ENCODE results near the gene PRDM16. TPM values are rescaled to one million over a fixed set of nuclear protein-coding genes. Genes with fewer than 3 reads are reported as not detected.

Gene PRDM16
- total and polyA plus RNA-seq, 4 donors: 5.0 to 80.7 (median 41.5) TPM

- Histone ChIP-seq H3K36me3 (ENCODE audit: control insufficient read depth in 1 of 2, insufficient read depth in 2 of 2, low read length in 1 of 2) (no peaks in the 10 kb centered on the region), H3K4me3 (ENCODE audit: low read length in 2 of 2) (no peak overlapping the region), H3K27ac (ENCODE audit: low read depth in 1 of 2, low read length in 2 of 2) (no peak overlapping the region), H3K27me3 (ENCODE audit: control insufficient read depth in 1 of 2, insufficient read depth in 2 of 2, low read length in 1 of 2) (no peaks in the 10 kb centered on the region), H3K9me3 (ENCODE audit: control insufficient read depth, low read length) (no peaks in the 10 kb centered on the region), H3K4me1 (ENCODE audit: control insufficient read depth in 1 of 2, insufficient read depth in 2 of 2, low read length in 2 of 2) (peaks cover 0 to 2% of the 10 kb centered on the region in 2 donors)
- ATAC-seq (ENCODE audit: low FRiP score) (no peak), DNase-seq (no peak)
- WGBS, 2 donors: 85 to 91% methylated on average over 4 of the region's 4 CpGs
- intact Hi-C loops (cut with DNase I): no loop called here
Observed at GRCh38 chr1:3273447-3273846, 204.4 kb downstream of the PRDM16 start.

DNA sequence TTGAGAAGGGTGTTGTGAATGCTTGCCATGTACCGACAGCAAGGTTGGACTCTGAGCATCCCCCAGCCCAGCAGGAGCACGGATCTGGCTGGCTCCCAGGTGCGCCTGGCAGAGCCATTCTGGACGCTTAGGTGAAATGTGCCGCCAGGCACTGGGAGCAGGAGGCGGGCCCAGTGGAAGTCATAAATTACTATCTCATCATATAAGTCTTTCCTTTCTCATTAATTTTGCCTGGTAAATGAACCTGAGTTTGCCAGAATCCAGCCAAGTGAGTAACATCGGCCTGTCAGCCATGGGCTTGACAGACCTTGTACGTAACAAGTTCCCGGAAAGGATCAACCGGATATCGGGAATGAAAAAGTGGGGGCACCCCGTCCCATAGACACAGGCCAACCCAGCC, 206.0 kb downstream of the PRDM16 start:
- 69% methylated on average over 11 to 12 of the region's 12 CpGs for WGBS, 2 donors
- H3K9me3 ChIP-seq (ENCODE audit: control insufficient read depth, low read length): no peaks in the 10 kb centered on the region
- H3K36me3 ChIP-seq (ENCODE audit: control insufficient read depth in 1 of 2, insufficient read depth in 2 of 2, low read length in 1 of 2): no peaks in the 10 kb centered on the region
- H3K27me3 ChIP-seq (ENCODE audit: control insufficient read depth in 1 of 2, insufficient read depth in 2 of 2, low read length in 1 of 2): no peaks in the 10 kb centered on the region
- no peak for DNase-seq
- no peak overlapping the region for H3K4me3 ChIP-seq (ENCODE audit: low read length in 2 of 2)
- no peak for ATAC-seq (ENCODE audit: low FRiP score)
- H3K27ac ChIP-seq (ENCODE audit: low read depth in 1 of 2, low read length in 2 of 2): peak overlapping the region; percentile 87 to 93
- intact Hi-C loops (cut with DNase I): loop anchor here (5.0 kb wide), 4 partner anchors 37 to 198 kb away; no protein-coding TSS in a partner anchor
- H3K4me1 ChIP-seq (ENCODE audit: control insufficient read depth in 1 of 2, insufficient read depth in 2 of 2, low read length in 2 of 2): peaks cover 0 to 2% of the 10 kb centered on the region in 2 donors

DNA sequence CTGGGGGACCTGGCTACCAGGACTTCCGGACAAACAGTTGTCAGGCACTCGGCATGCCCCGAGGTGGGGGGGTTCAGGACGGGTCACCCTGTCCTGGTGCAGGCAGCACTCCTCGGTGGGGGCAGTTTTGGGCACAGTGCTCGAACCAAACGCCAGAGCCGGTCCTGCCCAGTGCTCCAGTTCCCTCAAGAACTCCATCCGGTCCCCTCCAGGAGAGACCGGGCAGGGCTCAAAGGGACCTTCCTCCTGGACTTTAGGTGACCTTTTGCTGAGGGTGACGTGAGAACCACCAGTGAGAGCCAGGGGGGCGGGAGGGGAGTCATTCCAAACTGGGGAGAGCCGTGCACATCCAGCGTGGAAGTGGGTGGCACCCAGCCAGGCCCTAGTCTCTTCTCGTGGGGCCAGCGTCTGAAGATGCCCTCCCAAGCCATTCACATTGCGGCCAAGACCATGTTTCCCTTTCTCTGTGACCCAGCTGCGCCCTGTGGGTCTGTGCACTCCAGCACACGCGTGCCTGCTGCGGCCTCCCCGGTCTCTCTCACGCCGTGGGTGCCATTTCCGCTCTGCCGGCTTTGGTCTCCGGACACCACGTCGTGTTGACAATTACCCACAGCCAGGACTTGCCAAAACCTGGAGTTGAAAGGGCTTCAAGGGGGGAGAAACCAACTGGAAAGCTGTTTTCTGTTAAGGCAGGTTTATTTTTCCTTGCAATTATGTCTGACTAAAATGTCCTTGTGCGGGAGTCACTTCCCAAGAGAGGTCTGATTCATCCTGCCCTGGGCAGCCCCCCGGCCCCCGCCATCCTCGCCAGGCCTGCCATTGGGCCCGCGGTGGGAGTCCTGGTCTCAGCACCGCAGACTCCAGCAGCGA, 206.7 kb downstream of the PRDM16 start:
- Histone ChIP-seq H3K36me3 (ENCODE audit: control insufficient read depth in 1 of 2, insufficient read depth in 2 of 2, low read length in 1 of 2) (no peaks in the 10 kb centered on the region), H3K27ac (ENCODE audit: low read depth in 1 of 2, low read length in 2 of 2) (peak overlapping the region; percentile 87 to 93)
- intact Hi-C loops (cut with DNase I): loop anchor here (5.0 kb wide), 4 partner anchors 37 to 198 kb away; no protein-coding TSS in a partner anchor

DNA sequence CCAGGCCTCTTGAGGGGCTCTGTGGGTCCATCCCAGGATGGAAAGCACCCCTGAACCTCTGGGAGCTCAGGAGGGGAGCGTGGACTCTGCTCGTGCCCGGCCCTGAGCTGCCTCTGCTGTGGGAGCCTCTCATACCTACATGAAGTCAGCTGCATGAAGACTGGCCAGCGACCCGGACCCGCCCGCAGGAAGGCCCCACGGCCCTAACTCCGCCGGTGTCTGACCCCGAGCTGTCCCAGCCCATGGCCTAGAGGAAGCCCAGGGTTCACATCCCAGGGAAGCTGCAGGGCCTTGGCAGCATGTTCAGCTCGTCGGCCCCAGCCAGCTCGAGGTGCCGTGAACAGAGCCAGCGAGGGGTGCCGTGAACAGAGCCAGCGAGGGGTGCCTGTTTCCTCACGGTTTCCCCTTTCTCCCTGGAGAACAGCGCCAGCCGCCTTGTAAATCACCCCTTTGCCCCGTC, 207.4 kb downstream of the PRDM16 start:
- WGBS, 2 donors: 29 to 33% methylated on average over 22 of the region's 22 CpGs
- peak; percentile 12 for ATAC-seq (ENCODE audit: low FRiP score)
- no peak overlapping the region for H3K4me3 ChIP-seq (ENCODE audit: low read length in 2 of 2)
- intact Hi-C loops (cut with DNase I): loop anchor here (5.0 kb wide), 4 partner anchors 36 to 199 kb away; no protein-coding TSS in a partner anchor
- H3K27me3 ChIP-seq (ENCODE audit: control insufficient read depth in 1 of 2, insufficient read depth in 2 of 2, low read length in 1 of 2): no peaks in the 10 kb centered on the region
- no peaks in the 10 kb centered on the region for H3K36me3 ChIP-seq (ENCODE audit: control insufficient read depth in 1 of 2, insufficient read depth in 2 of 2, low read length in 1 of 2)
- peaks cover 0 to 2% of the 10 kb centered on the region in 2 donors for H3K4me1 ChIP-seq (ENCODE audit: control insufficient read depth in 1 of 2, insufficient read depth in 2 of 2, low read length in 2 of 2)
- no peak for DNase-seq
- peak overlapping the region; percentile 51 to 93 for H3K27ac ChIP-seq (ENCODE audit: low read depth in 1 of 2, low read length in 2 of 2)
- H3K9me3 ChIP-seq (ENCODE audit: control insufficient read depth, low read length): no peaks in the 10 kb centered on the region

More for the DNA sequence above, 206.7 kb downstream of the PRDM16 start:
- no peaks in the 10 kb centered on the region for H3K27me3 ChIP-seq (ENCODE audit: control insufficient read depth in 1 of 2, insufficient read depth in 2 of 2, low read length in 1 of 2)
- ATAC-seq (ENCODE audit: low FRiP score) (peak; percentile 63), DNase-seq (peak; percentile 84 to 87)
- no peak overlapping the region for H3K4me3 ChIP-seq (ENCODE audit: low read length in 2 of 2)
- peaks cover 0 to 2% of the 10 kb centered on the region in 2 donors for H3K4me1 ChIP-seq (ENCODE audit: control insufficient read depth in 1 of 2, insufficient read depth in 2 of 2, low read length in 2 of 2)
- H3K9me3 ChIP-seq (ENCODE audit: control insufficient read depth, low read length): no peaks in the 10 kb centered on the region
- WGBS, 2 donors: 8 to 10% methylated on average over 35 to 37 of the region's 37 CpGs

DNA sequence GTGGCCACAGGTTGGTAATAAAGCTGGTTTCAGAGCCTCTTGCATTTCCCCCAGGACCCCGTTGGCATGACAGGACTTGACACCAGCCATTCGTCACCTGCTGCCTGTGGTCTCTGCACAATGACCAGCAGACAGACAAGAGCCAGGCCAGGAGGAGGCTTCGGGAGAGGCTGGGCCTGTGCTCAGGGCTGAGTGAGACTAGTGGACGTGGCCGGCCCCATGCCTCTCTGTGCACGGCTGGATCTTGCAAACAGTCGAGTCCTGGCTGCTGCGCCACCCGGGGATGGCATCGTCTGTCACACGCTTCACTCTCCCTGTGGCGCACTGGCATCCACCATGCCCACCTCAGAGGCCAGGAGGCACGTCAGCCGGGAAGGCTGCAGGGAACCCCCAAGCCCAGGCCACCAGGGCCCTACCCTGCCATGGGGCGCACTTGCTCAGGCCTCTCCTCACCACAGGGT, 208.0 kb downstream of the PRDM16 start:
- Histone ChIP-seq H3K27me3 (ENCODE audit: control insufficient read depth in 1 of 2, insufficient read depth in 2 of 2, low read length in 1 of 2) (no peaks in the 10 kb centered on the region), H3K36me3 (ENCODE audit: control insufficient read depth in 1 of 2, insufficient read depth in 2 of 2, low read length in 1 of 2) (no peaks in the 10 kb centered on the region), H3K9me3 (ENCODE audit: control insufficient read depth, low read length) (no peaks in the 10 kb centered on the region), H3K4me3 (ENCODE audit: low read length in 2 of 2) (no peak overlapping the region), H3K4me1 (ENCODE audit: control insufficient read depth in 1 of 2, insufficient read depth in 2 of 2, low read length in 2 of 2) (peaks cover 0 to 2% of the 10 kb centered on the region in 2 donors), H3K27ac (ENCODE audit: low read depth in 1 of 2, low read length in 2 of 2) (peak overlapping the region in 1 of 2 donors; percentile 93)
- WGBS, 2 donors: 80 to 86% methylated on average over 15 of the region's 15 CpGs
- DNase-seq (no peak), ATAC-seq (ENCODE audit: low FRiP score) (no peak)
- intact Hi-C loops (cut with DNase I): loop anchor here (5.0 kb wide), 4 partner anchors 35 to 200 kb away; no protein-coding TSS in a partner anchor

DNA sequence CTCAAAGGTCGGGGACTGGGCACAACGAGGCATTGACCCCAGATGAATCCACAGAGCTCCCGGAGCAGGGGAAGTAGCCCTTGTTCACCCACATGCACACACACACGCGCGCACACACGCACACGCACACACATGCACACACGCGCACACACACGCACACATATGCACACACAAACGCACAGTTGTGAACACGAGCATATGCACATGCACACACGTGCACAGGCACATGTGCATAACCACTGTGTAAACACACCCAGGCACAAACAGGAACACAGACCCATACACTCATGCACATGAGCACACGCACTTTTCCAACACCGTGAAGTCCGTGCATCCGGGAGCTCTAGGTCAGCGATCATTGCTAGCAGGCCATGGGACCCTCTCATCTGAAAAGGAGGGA, 208.6 kb downstream of the PRDM16 start:
- no peak for ATAC-seq (ENCODE audit: low FRiP score)
- Histone ChIP-seq H3K36me3 (ENCODE audit: control insufficient read depth in 1 of 2, insufficient read depth in 2 of 2, low read length in 1 of 2) (no peaks in the 10 kb centered on the region), H3K9me3 (ENCODE audit: control insufficient read depth, low read length) (no peaks in the 10 kb centered on the region), H3K27me3 (ENCODE audit: control insufficient read depth in 1 of 2, insufficient read depth in 2 of 2, low read length in 1 of 2) (no peaks in the 10 kb centered on the region), H3K27ac (ENCODE audit: low read depth in 1 of 2, low read length in 2 of 2) (no peak overlapping the region), H3K4me3 (ENCODE audit: low read length in 2 of 2) (no peak overlapping the region), H3K4me1 (ENCODE audit: control insufficient read depth in 1 of 2, insufficient read depth in 2 of 2, low read length in 2 of 2) (peaks cover 0 to 2% of the 10 kb centered on the region in 2 donors)
- 87 to 92% methylated on average over 19 of the region's 19 CpGs for WGBS, 2 donors
- DNase-seq: no peak
- intact Hi-C loops (cut with DNase I): loop anchor here (5.0 kb wide), 4 partner anchors 35 to 200 kb away; no protein-coding TSS in a partner anchor

GRCh38 chr1:3278416-3279181, 209.6 kb downstream of the PRDM16 start:
- Histone ChIP-seq H3K4me3 (ENCODE audit: low read length in 2 of 2) (no peak overlapping the region), H3K9me3 (ENCODE audit: control insufficient read depth, low read length) (no peaks in the 10 kb centered on the region), H3K36me3 (ENCODE audit: control insufficient read depth in 1 of 2, insufficient read depth in 2 of 2, low read length in 1 of 2) (no peaks in the 10 kb centered on the region), H3K27ac (ENCODE audit: low read depth in 1 of 2, low read length in 2 of 2) (no peak overlapping the region), H3K27me3 (ENCODE audit: control insufficient read depth in 1 of 2, insufficient read depth in 2 of 2, low read length in 1 of 2) (no peaks in the 10 kb centered on the region), H3K4me1 (ENCODE audit: control insufficient read depth in 1 of 2, insufficient read depth in 2 of 2, low read length in 2 of 2) (peaks cover 0 to 2% of the 10 kb centered on the region in 2 donors)
- ATAC-seq (ENCODE audit: low FRiP score) (no peak), DNase-seq (no peak)
- 89% methylated on average over 37 of the region's 37 CpGs for WGBS, 2 donors
- intact Hi-C loops (cut with DNase I): loop anchor here (5.0 kb wide), 4 partner anchors 34 to 201 kb away; no protein-coding TSS in a partner anchor

- H3K4me1 ChIP-seq (ENCODE audit: control insufficient read depth in 1 of 2, insufficient read depth in 2 of 2, low read length in 2 of 2): peaks cover 0 to 2% of the 10 kb centered on the region in 2 donors
- WGBS, 2 donors: 78 to 85% methylated on average over 19 of the region's 19 CpGs
- no peak for DNase-seq
- no peaks in the 10 kb centered on the region for H3K9me3 ChIP-seq (ENCODE audit: control insufficient read depth, low read length)
- intact Hi-C loops (cut with DNase I): loop anchor here (5.0 kb wide), 4 partner anchors 33 to 202 kb away; no protein-coding TSS in a partner anchor
- ATAC-seq (ENCODE audit: low FRiP score): no peak
- H3K27me3 ChIP-seq (ENCODE audit: control insufficient read depth in 1 of 2, insufficient read depth in 2 of 2, low read length in 1 of 2): no peaks in the 10 kb centered on the region
- H3K4me3 ChIP-seq (ENCODE audit: low read length in 2 of 2): no peak overlapping the region
- no peak overlapping the region for H3K27ac ChIP-seq (ENCODE audit: low read depth in 1 of 2, low read length in 2 of 2)
- no peaks in the 10 kb centered on the region for H3K36me3 ChIP-seq (ENCODE audit: control insufficient read depth in 1 of 2, insufficient read depth in 2 of 2, low read length in 1 of 2)
Observed at GRCh38 chr1:3279182-3279470, 210.1 kb downstream of the PRDM16 start.

All from aorta (tissue), 5 donors.